Stimulated activated CD4-positive, alpha-beta T cell treated with anti-CD3 and anti-CD28 coated beads, Interleukin-4, amount 100 ng/mL, for 4 hours (primary cell): ENCODE data around the gene HMGCR.

Experiments used
- DNase-seq, 2 experiments: peaks; one replicate each; pipeline ENCODE4 v3.0.0-alpha.2; 2020

Gene HMGCR

DNA sequence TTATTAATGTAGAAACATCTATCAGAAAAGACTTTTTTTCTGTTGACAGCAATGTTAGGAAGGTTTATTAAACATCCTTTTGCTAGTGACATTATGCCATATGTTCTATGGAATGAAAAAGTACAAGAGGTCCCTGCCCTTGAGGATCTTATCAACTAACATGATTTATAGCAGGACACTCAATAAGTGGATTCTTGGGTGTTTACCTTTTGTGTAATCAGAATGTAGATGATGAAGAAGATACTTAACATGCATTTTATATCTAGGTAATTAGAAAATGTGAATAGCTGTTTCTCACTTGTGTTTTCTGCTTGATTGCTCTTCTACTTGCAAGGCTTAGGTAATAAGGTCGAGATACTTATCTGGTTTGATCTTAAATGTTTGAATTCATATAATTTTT, 4.9 kb downstream of the HMGCR start:
- no peak for DNase-seq

DNA sequence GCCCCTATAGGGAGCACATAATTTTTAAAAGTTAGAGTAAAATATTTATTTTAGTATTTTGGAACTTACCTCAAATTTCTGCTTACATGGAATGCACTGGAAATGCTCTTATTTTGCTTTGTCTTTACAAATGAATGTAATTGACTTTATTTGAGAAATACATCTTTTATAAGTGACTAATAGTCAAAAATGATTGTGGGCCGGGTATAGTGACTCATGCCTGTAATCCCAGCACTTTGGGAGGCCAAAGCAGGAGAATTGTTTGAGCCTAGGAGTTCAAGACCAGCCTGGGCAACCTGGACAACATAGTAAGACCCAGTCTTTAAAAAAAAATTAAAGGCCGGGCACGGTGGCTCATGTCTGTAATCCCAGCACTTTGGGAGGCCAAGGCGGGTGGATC, 5.8 kb downstream of the HMGCR start:
- DNase-seq = no peak

DNA sequence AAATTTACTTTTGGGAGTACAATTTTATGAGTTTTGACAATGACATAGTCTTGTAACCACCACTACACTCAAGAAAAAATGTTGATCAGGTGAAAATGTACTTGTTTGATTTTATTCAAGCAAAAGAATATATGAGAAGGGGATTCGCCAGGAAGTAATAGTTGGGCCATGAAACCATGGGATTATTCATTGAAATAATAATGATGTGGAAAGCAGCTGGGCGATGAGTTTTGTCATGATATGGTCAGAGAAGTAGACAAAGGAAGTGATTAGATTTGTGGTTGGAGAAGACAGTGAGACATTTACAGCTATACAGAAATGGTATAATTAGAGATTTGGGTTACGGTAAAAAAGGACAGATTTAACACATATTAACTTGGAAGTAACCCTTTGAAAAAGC, 11.2 kb downstream of the HMGCR start:
- no peak for DNase-seq

DNA sequence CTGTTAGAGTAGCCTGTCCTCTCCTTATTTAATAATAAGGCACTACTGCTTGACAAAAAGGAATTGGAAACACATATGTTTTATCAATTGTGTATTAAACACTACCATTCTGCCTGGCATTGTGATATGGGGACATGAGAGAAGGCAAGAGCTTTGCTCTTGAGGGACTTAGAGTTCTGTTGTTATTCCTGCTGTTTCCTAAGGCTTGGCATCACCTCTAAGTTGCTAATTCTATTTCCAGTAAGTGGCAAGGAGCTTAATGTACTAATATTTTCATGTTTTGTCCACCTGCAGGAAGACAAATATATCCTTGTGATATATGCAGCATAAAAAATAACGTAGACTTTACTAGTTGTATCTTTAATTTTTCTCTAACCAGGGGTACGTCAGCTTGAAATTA, 12.6 kb downstream of the HMGCR start:
- no peak for DNase-seq

DNA sequence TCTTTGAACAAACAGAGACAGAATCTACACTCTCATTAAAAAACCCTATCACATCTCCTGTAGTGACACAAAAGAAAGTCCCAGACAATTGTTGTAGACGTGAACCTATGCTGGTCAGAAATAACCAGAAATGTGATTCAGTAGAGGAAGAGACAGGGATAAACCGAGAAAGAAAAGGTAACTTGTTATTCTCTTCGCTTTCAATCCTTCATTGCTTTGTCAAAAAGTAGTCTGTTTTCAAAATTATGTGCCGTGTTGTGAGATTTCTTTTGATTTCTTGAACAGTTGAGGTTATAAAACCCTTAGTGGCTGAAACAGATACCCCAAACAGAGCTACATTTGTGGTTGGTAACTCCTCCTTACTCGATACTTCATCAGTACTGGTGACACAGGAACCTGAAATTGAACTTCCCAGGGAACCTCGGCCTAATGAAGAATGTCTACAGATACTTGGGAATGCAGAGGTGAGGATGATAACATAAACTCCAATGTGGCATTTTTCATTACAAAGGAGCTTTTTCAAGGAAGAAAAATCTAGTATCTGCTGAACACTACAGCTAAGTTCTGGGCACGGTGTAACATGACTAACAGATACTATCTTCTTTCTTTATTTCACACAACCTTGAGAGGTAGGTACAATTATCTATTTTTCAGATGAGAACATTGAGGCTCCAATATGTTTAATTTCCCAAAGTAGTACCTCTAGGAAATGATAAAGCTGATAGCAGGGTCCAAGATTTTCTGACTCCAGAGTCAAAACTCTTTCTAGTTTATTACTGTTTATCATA, 14.3 kb downstream of the HMGCR start:
- DNase-seq = no peak

DNA sequence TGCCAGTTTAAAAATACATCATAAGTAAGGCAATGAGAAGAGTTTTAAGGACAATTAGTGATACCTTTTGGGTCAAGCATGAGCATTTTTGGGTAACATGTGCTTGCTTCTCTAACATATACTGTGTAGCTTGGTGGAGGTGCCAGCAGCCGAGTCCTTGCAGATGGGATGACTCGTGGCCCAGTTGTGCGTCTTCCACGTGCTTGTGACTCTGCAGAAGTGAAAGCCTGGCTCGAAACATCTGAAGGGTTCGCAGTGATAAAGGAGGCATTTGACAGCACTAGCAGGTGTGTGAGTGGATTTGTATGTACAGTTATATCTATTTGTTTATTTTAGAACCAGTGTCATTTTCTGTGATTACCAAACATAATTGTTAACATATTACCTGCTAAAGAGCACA, 18.2 kb downstream of the HMGCR start:
- no peak for DNase-seq

DNA sequence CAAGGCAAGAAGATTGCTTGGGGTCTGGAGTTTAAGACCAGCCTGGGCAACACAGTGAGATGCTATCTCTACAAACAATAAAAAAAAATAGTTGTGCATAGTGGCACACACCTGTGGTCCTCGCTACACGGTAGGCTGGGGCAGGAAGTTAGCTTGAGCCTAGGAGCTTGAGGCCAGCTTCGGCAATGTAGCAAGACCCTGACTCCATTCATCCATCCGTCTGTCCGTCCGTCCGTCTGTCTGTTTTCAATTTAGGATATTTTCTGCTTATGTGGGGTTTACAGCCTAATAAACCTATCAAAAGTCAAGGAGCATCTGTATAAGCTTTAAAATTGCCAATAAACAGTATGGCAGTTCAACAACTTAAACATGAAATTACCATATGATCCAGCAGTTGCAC, 19.7 kb downstream of the HMGCR start:
- no peak for DNase-seq

DNA sequence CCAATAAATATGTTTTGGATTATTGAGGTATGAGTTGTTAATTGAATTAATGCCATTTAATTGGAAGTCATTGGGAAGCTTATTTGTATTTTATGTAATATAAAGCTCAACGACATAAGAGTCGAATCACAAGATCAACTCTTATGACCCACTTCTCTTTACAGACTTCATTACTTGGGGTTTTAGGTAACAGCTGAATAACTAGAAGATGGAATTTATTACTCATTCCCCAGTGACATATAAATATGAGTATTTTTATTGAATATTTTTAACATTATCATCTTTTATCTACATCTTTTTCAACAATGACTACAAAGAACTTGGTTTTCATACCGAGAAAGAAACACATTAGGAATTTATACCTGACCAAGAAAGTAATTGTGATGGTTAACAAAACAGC, 21.1 kb downstream of the HMGCR start:
- no peak for DNase-seq

DNA sequence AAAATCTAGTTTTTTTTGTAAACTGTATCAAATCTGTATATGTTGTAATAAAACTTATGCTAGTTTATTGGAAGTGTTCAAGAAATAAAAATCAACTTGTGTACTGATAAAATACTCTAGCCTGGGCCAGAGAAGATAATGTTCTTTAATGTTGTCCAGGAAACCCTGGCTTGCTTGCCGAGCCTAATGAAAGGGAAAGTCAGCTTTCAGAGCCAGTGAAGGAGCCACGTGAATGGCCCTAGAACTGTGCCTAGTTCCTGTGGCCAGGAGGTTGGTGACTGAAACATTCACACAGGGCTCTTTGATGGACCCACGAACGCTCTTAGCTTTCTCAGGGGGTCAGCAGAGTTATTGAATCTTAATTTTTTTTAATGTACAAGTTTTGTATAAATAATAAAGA, 24.3 kb downstream of the HMGCR start:
- no peak for DNase-seq

DNA sequence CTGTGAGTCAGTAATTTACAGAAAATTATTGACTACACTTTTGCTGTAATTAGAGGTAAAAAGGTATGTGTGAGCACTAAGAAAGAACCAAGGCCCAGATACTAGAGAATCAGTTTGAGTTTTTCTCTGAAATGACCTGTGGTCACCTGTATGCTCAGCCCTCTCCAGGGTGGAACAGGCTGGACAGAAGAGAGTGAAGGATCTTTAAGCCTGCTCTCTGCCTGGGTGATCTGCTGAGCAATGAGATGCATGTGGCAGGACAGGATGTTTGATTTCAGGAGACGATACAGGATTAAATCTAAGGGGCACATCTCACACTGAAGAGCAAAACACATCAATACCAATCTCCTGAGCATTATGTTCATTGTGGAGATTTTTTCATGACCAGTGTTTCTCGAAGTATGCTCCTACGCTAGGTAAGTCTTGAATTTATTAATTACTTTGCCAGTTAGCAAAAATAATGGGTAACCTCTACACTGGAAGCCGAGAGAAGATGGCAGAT, 25.5 kb downstream of the HMGCR start:
- DNase-seq = no peak

DNA sequence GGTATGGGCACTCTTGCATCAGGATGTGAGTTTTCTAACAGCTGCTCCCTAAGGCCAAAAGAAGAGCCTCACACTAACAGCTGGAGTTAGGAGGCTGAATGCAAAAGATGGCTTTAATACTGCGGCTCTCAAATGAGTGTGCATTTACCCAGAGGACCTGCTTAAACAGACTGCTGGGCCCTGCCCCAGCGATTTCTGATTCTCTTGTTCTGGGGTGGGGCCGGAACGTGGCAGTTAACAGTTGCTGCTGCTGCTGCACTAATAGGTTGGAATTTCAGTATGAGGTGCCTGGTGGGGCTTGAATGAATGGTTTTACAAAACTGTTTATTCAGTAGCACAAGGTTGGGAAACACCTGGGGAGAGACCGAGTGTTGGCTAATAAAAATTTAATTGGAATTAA, 26.1 kb downstream of the HMGCR start:
- no peak for DNase-seq

DNA sequence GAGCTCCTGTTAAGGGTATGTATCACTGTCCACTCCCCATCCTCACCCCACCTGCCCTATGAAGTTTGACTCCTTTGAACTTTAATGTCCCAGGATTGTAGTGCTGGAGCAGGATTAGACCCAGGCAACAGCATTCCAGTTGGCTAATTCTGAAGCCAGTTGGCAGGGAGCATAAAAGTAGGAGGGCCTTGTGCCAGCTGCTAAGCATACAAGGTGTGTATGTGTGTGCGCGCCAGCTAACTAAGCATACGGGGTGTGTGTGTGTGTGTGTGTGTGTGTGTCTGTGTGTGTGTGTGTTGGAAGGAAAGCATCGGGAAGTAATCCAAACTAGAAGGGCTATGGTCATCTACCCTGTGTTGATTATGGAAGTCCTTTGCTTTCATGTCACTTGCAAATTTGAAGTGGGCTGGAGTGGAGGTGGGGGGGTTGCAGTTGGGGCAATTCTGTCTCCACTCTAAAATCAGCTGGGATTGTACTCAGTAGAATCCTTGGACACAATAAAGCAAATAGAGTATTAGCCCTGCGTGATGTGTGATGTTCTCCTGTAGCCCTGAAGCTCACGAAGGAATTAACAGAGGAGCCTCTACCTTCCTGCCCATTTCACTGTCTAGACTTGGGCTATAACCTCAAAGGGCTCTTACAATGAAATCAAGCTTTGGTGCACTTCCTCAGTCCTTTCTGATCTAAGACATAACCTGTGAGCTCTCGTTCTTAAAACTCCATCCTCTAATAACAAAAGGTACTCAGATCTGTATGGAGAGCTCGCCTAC, 26.9 kb downstream of the HMGCR start:
- no peak for DNase-seq

DNA sequence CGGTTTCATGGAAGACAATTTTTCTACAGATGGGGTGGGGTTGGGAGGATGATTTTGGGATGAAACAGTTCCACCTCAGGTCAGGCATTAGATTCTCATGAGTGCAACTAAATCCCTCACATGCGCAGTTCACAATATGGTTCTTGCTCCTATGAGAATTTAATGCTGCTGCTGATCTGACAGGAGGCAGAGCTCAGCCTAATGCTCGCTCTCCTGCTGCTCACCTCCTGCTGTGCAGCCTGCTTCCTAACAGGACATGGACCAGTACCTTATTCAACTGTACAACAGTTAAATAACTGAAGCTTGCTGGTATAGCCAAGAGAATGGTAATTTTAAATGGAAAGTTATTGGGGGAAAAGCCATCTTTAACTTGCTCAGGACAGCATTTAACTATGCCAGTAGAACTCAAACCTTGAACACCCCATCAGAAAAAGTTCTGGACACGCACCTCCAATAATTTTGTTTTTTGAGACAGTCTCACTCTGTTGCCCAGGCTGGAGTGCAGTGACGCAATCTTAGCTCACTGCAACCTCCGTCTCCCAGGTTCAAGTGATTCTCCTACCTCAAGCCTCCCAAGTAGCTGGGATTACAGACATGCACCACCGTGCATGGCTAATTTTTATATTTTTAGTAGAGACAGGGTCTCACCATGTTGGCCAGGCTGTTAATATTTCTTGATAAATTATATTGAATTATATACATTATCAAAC, 27.7 kb downstream of the HMGCR start:
- DNase-seq = no peak

DNA sequence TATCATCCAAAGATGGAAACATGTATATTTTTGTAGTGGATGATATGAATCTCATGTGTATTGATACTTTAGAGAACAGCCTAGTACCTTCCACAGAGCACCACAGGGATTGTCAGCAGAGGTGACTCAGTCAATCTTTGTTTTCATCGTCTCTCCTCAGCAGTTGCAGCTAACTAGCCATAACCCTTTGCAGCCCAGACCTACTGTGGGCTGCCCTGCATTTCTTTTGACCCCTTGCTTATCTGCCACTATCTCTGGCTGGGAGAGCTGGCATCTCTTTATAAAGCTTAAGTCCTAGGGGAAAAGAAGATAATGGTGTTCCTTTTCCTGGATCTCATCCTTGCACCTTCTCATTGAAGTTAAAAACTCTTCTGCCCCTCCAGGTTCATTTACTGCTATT, 28.7 kb downstream of the HMGCR start:
- no peak for DNase-seq

DNA sequence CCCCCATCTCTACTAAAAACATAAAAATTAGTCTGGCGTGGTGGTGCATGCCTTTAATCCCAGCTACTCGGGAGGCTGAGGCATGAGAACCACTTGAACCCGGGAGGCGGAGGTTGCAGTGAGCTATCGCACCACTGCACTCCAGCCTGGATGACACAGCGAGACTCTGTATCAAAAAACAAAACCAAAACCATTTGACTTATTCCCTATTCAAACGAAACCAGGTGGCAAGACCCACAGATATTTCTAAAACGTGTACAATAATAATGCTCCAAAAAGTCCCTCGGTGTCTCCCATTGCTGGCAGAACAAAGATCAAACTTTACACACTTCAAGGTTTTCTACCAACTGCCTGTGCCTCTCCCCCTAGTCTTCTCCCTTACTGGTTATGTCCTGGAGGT, 29.8 kb downstream of the HMGCR start:
- no peak for DNase-seq

DNA sequence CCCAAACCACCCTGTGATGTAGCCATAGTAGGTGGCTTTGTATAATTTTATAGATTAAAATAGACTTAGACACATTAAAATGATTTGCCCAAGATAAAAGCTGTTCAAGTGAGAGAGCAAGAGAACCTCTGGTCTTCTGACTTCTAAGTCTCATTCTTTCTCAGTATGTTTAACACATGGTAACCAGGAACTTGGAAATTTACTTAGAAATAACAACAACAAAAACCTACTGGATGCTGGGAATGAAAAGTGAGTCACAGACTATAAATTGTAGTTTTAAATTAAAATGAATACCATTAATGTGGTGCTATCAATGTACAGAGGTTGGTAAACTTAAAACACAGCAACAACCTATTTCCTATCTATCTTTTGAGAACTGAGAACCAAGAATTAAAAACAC, 30.4 kb downstream of the HMGCR start:
- DNase-seq = no peak

DNA sequence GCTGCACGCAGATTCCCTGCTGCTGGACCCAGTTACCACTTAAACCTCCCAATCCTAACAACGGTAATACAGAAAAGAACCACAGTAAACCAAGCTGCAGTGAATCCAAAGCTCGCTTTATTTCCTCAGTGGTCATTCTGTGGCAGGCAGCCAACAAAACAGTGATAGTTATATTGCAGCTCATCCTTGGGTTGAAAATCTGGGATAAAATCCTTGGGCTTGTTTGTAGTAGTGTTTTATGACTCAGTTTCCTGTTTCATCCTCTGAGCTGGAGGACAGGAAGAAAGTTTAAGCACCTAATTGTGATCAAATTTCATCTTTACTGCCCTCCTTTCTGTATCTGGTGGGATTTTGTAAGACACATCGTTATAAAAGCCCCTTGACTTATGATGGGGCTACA, 31.4 kb downstream of the HMGCR start:
- no peak for DNase-seq

DNA sequence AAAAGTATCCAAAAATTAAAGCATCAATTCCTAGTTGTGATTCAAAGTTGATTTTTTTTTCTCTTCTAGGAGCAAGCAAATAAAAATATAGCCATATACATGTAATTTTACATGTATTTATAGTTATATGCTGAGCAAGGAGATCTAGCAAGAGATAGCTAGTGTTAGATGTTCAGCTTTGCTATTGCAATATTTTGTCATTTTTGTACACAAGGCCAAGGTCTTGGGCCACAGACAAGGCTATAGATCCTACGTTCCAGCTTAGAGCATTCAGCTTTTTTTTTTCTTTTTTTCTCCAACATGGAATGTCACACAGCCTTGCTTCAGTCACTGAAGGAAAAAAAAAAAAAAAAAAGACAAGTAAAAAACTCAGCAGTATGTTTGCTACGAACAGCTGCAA, 36.8 kb downstream of the HMGCR start:
- DNase-seq = no peak

DNA sequence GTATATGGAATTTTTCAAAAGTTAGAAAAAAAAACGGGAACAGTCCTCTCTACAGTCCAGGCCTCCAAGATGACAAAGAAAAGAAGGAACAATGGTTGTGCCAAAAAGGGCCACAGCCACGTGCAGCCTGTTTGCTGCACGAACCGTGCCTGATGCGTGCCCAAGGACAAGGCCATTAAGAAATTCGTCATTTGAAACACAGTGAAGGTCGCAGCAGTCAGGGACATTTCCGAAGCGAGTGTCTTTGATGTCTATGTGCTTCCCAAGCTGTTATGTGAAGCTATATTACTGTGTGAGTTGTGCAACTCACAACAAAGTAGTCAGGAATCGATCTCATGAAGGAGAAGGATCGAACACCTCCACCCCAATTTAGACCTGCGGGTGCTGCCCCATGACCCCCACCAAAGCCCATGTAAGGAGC, 37.4 kb downstream of the HMGCR start:
- no peak for DNase-seq

DNA sequence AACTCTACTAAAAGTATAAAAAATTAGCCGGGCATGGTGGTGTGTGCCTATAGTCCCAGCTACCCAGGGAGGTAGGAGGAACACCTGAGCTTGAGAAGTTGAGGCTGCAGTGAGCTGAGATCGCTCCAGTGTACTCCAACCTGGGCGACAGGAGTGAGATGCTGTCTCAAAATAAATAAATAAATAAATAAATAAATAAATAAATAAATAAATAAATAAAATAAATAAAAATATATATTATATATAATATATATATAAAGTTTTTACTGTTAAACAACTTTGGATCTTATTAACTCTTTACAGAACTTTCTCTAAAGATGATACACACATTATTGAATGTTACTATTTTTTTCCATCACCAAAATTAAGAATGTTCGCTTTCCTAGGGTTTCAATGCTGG, 38.4 kb downstream of the HMGCR start:
- DNase-seq = no peak

DNA sequence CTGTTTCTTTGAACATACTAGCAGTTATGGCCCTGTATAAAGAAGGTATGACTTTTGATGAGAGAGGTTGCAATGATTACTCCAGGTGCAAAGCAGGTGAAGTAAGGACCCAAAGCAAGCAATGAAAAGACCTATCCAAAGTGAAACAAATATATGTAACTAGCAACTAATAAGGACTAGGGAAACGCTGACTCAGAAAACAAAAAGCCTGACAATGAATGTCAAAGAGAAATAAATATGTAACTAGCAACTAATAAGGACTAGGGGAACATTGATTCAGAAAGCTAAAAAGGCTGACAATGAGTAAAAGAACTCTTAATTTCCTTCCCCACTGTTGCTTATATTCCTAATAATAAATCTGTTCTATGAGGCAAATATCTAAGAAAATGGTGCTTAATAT, 43.1 kb downstream of the HMGCR start:
- no peak for DNase-seq

DNA sequence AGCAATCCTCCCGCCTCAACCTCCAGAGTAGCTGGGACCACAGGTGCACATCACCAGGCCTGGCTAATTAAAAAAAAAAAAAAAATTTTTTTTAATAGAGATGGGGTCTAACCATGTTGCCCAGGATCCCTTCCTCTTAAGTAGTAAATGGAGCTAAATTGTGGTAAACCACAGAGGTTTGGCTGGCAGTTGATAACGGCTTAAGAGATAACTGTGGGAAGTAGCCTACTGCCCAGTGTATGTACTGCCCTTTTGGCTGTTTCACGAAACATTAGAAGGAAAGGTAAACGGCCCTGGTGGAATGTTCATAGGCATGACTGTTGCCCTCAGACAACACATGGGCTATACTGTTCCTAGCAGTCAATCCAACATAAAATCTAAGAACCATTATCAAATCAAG, 44.4 kb downstream of the HMGCR start:
- DNase-seq = no peak

DNA sequence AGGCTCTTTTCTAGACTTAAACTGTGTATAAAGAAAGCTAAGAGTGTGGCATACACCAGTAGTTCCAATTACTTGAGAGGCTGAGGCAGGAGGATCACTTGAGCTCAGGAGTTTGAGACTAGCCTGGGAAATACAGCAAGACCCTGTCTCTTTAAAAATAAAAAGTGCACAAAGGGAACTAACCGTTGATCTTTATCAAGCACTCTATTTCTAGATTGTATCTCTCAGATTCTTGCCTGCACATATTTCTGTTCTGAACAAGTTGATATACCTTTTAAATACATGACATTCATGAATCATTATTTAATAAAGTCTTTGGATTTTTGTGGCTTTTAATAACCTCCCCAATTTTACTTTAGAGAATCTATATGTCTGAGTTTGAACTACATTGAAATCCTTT, 47.2 kb downstream of the HMGCR start:
- no peak for DNase-seq

DNA sequence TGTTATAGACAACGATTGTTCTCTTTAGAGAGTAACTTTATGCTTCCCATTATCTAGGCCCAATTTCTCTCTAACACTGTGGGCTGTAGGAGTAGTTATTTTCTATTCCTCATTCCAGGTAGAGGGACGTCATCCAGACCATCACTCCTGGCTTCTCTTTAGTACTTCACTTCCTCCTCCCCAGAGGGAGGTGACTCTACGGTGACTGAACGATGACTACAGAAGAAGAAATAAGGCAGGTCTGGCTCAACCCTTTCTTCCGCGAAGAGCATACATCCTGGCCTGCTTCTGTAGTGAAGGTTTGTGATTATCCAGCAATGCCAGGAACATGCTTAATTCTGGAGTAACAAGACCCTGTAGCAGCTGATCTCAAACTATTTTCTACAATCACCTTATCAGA, 50.8 kb downstream of the HMGCR start:
- DNase-seq = no peak
